GM10847 (cell line): ENCODE measurements around the gene PARD6B.

Experiments used
- POLR2A ChIP-seq: IDR thresholded peaks from 2 replicates; pipeline ENCODE4 v1.6.1; 2011; ENCODE audit not compliant: insufficient read length; ENCODE audit errors: extremely low read depth

Gene PARD6B

GRCh38 chr20:50695135-50695872, 36.1 kb upstream of the PARD6B start:
- TF ChIP-seq POLR2A = no peak

GRCh38 chr20:50699688-50700087, 31.7 kb upstream of the PARD6B start:
- TF ChIP-seq POLR2A = no peak

GRCh38 chr20:50701041-50701963, 30.1 kb upstream of the PARD6B start:
- TF ChIP-seq POLR2A = no peak

GRCh38 chr20:50704514-50704913, 26.9 kb upstream of the PARD6B start:
- no peak for TF ChIP-seq POLR2A

GRCh38 chr20:50704971-50705370, 26.4 kb upstream of the PARD6B start:
- TF ChIP-seq POLR2A = no peak

- no peak for TF ChIP-seq POLR2A
These were observed 22.3 kb upstream of the PARD6B start for GRCh38 chr20:50708845-50709635.

- TF ChIP-seq POLR2A = no peak
These were observed 21.8 kb upstream of the PARD6B start for GRCh38 chr20:50709636-50709973.

- TF ChIP-seq POLR2A = no peak
These were observed 20.8 kb upstream of the PARD6B start for GRCh38 chr20:50710492-50711063.

- TF ChIP-seq POLR2A = no peak
These were observed 20.1 kb upstream of the PARD6B start for GRCh38 chr20:50711113-50711825.

GRCh38 chr20:50712771-50713656, 18.4 kb upstream of the PARD6B start:
- no peak for TF ChIP-seq POLR2A

GRCh38 chr20:50713657-50714101, 17.7 kb upstream of the PARD6B start:
- TF ChIP-seq POLR2A = no peak

GRCh38 chr20:50715694-50716093, 15.7 kb upstream of the PARD6B start:
- TF ChIP-seq POLR2A = no peak

GRCh38 chr20:50716518-50716917, 14.9 kb upstream of the PARD6B start:
- no peak for TF ChIP-seq POLR2A

GRCh38 chr20:50717312-50717711, 14.1 kb upstream of the PARD6B start:
- TF ChIP-seq POLR2A = no peak
